GM19438 (cell line): ENCODE results near the gene PCGF3.
"Not testable (repeated sequence)": the region's sequence is repeated elsewhere in the genome, so short reads cannot be mapped to it uniquely, and the experiment has no call there.

Experiments used
- ATAC-seq: cut with Tn5 transposase; IDR thresholded peaks from one replicate; pipeline ENCODE4 v1.9.1; 2021; ENCODE audit warnings: low read depth; ENCODE audit not compliant: unreplicated experiment

Gene PCGF3

DNA sequence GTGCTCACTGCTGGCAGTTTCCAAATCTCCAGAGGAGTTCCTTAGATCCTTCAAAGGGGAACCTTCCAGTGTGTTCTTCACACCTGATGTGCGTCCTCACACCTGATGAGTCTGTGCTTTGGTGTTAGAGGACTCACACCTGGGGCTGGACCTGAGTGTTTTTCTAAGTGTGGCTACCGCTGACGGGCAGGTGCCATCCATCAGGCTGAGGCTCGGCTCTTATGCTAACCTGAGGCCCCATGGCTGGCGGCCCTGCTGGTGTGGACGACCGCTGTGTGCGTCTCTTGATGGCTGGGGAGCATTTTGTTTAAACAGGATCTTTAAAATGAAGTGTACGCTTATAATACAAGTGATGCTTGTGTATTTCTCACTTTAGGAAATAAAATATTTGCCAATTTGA is 28.4 kb downstream of the PCGF3 start:
- ATAC-seq = no peak

DNA sequence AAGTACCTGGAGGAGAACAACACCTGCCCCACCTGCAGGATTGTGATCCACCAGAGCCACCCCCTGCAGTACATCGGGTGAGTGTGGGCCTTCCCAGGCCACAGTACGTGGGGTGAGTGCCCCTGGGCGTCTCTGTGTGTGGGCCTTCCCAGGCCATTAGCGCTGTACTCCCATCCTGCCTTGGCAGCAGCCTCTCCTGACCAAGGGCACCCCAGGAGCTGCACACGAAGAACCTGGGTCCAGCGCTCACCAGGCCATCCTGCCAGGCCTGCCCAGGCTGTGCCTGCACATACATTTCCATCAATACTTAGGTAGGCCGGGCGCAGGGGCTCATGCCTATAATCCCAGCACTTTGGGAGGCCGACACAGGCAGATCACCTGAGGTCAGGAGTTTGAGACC is 29.3 kb downstream of the PCGF3 start:
- no peak for ATAC-seq

DNA sequence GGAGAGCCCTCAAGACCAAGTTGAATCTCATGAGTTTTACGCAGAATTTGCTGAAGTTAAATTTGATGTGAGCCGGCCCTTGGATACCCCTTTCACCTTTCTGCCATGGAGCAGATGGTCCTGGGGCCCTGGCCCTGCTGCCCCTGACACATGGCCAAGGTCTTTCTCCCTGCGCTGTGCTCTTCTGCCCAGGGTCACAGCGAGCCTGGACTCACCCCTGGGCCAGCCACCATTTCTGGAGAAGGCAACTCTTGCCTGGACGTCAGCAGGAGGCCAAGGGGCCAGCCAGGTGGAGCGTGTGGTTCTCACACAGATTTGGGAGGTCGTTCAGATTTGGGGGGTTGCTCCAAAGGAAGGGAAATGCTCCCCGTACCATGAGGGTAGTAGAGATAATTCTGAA is 30.0 kb downstream of the PCGF3 start:
- no peak for ATAC-seq

DNA sequence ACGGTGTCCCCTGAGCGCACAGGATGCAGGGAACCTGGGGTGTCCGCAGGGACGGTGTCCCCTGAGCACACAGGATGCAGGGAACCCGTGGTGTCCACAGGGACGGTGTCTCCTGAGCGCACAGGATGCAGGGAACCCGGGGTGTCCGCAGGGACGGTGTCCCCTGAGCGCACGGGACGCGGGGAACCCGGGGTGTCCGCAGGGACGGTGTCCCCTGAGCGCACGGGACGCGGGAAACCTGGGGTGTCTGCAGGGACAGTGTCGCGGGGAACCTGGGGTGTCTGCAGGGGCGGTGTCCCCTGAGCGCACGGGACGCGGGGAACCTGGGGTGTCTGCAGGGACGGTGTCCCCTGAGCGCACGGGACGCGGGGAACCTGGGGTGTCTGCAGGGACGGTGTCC is 30.9 kb downstream of the PCGF3 start:
- ATAC-seq = not testable (repeated sequence)

DNA sequence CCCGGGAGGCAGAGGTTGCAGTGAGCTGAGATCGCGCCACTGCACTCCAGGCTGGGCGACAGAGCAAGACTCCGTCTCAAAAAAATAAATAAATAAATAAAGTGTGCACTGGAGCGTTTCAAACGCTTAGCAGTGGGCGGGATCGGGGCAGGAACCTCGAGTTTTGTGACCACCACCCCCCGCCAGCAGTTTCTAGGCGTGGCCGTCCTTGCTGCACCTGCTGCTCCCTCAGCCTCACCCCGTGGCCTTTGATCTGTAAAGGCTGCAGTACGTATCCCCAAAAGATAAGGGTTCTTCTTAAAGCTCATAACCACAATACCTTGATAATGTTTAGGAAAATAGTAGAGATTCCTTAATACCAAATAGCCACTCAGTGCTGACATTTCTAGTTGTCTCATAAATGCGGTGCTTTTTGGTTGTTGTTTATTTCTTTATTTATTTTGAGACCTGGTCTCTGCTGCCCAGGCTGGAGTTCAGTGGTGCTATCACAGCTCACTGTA is 33.2 kb downstream of the PCGF3 start:
- no peak for ATAC-seq

DNA sequence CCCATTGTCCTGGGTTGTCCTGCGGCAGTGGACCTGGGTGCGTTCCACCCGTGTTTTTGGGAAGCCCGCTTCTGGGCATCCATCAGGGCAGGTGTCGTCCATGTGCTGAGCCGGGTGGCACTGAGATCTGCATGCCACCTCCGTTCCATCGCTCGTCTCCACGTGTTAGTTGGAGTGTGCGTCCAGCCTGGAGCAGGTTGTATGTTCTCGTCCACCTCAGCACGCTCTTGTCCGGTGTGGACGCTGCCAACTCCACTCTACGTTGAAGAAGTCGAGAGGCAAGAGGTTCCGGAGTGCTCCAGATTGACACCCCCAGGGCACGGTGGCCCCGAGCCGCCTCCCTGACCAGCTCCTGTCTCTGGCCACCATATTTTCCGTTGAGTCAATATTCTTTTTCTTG is 33.9 kb downstream of the PCGF3 start:
- ATAC-seq = no peak

DNA sequence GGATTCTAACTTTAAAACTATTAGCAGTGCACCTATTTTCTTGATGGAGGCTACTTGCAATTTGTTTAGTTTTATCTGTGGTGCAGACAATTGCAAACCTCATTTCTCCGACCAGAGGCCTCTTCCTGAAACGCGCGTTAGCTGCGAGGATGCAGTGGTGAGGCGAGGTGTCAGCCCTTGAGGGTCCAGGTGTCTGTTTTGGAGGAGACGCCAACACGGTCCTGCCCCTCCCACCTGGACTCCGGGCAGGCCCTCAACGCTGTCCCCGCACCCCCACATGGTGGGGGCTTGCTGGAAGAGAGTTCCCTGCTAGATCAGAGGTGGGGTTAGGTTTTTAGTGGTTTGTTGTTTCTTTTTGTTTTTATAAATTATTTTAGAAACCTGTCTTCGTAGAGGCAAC is 34.4 kb downstream of the PCGF3 start:
- no peak for ATAC-seq

DNA sequence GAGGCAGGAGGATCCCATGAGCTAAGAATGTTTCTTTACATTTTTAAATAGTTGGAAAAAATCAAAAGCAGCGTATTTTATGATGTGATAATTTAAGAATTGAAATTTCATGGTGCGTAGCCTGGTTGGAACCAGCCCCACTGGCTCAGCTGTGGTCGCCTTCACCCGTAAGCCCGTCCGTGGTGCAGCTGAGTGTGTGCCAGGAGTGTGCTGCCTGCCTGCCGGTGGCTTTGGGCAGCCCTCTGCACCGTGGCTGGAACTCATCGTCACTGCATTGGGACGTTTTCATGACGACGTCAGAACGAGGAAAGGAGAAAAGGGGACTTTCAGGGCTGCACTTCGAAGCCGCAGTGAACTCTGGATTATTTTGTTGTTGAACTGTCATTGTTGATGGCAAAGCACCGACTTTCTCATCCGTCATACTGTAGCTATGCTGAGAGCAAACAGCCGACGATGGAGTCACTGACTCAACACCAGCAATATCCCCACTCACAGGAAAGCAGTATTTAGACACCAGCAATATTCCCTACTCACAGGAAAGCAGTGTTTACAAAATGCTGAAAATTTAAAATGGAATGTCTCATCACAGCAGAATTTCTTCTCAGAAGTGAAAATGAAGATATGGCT is 35.1 kb downstream of the PCGF3 start:
- ATAC-seq = no peak

DNA sequence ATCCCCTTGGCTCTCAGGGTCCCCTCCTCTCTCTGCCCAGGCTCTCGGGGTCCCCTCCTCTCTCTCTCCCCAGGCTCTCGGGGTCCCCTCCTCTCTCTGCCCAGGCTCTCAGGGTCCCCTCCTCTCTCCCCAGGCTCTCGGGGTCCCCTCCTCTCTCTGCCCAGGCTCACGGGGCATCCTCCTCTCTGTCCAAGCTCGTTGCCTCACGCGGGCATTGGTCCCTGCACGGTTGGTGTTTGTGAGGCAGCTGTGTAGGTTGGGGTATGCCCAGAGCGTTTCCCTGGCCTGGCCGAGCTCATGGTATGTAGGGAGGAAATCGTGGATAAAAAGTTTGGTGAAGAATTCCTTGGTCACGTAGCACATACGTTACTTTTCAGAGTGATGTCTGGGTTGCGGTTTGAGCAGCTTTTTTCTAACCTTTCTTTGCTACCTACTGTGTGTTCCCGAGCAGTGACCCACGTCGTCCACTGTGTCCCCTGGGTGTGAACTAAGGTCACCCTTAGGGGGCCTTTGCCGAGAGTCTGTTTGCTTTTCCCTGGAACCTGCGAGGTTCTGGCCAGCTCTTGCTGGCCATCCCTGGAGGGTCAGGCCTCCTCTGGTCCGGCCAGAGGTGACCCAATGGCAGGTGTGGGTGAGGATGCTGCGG is 36.6 kb downstream of the PCGF3 start:
- no peak for ATAC-seq

DNA sequence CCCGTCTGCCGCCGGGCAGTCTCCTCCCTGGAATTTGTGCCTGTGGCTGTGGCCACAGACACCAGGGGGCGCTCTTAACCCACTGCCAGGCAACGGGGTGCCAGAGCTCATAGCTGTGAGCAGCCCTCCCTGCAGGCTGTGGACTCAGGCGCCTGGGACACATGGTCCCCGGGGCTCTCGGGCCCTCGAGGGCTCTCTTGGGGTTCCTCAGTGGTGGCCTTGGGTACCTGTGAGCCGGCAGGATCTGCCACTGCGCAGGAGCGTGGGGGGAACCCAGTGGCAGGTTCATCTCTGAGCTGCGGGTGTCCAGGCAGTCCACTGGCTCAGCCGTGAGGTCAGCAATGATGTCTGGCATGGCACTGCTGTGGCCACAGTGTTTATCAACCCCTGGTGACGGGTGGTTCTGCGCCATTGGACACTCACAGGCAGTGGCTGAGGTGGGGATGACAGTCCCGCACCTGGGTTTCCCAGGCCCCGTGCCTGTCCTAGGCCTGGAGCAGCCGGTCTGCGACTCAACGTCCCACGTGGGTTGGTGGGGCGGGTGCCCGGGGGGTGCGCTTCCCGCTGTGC is 37.2 kb downstream of the PCGF3 start:
- ATAC-seq = peak; percentile 64

DNA sequence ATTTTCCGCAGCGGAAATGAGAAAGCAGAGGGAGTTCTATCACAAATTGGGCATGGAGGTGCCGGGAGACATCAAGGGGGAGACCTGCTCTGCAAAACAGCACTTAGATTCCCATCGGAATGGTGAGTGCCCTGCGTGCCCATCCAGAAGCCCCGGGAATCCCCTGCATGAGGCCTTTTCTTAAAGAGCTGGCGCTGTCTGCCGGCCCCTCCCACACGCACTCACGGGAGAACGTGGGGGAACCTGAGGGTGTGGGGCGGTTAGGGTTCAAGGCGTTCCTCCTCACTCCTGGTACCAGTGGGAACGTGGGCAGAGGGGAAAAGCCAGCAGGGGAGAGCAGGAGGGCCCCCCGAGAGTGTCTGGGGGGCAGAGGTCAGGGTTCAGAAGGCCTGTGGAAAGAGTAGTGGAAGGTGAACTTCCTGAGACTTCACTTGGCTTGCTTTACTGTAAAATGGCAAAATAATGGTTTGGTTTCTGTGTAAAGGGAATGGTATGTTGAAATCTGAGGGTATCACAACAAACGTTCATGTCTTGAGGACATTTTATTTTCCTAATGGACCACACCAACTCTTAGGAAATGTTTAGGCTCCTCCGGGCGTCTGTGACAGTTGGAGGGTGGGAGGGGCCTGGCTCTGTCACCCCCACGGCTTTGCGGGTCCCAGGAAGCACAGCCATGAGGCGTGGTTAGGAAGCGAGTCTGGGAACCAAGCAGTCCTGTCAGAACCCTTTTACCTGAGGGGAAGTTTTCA is 38.0 kb downstream of the PCGF3 start:
- no peak for ATAC-seq

DNA sequence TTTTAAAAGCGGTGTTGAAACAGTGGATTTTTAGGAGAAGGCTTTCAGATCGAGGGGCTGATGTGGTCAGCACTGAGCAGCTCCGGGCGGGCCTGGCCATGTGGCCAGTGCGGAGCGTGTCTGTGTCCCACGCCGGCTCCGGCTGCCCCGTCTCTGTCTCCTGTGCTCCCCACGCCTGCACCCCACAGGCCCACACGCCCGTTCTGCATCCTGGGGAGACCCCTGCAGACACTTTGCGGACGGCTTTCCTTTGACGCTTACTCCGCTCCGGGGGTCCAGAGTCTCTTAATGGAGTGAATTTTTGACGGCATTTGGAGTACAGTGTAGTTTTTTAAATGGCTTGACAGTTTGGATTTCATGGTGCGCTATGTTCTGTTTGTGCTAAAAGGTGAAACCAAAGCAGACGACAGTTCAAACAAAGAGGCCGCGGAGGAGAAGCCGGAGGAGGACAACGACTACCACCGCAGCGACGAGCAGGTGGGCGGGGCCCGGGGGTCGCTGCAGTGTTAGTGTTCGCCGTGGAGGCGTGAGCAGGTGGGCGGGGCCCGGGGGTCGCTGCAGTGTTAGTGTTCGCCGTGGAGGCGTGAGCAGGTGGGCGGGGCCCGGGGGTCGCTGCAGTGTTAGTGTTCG is 38.7 kb downstream of the PCGF3 start:
- ATAC-seq = no peak

DNA sequence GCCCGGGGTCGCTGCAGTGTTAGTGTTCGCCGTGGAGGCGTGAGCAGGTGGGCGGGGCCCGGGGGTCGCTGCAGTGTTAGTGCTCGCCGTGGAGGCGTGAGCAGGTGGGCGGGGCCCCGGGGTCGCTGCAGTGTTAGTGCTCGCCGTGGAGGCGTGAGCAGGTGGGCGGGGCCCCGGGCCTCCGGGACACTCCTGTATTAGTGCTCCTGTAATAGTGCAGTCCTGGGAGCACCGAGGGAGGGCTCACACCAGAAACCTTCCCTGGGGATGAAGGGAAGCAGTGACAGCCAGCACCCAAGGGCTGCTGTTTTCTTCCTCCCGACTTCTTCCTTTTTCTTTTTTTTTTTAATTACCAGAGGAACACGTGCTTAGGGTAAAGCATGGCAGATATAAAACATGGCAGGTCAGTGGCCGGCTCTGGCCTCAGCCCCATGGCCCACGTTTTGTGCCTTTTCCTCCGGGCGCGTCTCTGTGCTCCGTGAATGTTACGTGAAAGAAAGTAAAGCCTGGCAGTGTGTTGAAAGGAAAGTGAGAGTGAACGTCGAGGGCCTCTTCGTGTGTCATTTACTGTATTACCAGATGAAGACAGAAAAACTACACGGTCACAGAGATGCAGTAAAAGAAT is 42.0 kb downstream of the PCGF3 start:
- no peak for ATAC-seq

DNA sequence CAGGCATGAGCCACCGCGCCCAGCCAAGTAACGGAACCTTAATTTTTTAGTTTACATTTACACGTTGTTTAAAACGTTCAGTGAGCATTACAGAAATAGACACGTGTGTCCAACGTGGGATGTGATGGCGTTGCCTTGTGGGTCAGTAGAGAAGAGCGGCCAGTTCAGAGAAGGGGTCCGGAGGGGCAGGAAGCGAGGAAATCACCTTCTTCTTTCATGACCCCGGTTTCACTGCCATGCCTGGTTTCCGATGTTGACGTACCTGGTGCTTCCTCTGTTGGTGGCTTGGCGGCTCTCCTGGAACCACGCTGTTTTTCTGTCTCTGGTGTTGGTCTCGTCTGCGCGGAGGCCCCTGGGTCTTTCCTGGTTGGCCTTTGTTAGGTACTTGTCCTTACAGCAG is 42.8 kb downstream of the PCGF3 start:
- no peak for ATAC-seq

DNA sequence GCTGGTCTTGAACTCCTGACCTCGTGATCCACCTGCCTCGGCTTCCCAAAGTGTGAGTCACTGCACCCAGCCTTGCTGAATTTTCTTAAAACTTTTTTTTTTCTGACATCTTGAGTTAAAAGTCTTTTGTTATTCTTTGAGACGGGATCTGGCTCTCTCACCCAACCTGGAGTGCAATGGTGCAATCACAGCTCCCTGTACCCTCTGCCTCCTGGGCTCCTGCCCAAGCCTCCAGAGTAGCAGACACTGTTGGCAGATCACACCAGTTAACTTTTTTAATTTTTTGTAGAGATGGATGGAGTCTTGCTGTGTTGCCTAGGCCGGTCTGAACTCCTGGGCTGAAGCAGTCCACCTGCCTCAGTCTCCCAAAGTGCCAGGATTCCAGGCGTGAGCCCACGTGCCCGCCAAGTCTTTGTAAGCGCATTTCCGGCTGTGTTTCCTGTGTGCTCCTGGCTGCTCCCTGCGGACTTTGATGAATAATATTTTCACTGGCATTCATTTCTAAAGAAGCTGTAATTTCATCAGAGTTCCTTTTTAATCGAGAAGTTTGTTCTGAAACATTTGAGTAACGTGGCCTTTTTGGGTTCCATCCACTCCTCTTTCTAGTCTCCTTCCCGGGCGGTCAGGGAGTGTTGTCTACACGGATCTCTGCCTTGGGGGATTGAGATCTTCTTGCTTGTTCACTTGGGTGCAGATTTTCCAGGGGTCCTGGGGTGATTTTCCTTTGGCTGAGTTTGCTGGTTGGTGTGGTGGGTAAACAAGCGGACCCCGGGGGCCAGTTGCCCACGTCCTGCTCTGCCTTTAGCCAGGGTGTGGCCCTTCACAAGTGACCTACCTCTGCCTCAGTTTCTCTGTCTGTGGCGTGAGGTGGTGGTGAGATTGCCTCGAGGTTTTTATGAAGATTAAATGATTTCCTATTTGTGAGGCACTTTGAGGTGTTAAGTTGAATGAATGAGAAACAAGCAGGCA is 44.4 kb downstream of the PCGF3 start:
- ATAC-seq = no peak

DNA sequence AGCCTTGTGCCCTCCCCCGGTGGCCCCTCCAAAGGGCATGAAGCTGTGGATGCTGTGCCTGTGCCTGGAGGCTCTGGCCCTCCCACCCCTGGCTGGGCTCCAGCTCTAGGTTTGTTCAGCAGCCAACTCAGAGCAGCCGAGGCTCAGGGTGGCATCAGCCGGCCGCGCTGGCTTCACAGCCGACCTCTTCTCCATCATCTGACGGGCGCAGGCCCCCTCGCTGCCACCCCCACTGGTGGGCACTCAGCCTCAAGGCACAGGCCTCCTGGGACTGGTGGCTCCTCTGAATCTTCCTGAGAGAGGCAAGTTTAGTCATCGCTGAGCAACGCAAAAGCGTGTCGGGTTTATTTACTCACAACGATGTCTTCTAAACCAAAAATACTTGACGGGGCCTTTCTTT is 46.0 kb downstream of the PCGF3 start:
- no peak for ATAC-seq

DNA sequence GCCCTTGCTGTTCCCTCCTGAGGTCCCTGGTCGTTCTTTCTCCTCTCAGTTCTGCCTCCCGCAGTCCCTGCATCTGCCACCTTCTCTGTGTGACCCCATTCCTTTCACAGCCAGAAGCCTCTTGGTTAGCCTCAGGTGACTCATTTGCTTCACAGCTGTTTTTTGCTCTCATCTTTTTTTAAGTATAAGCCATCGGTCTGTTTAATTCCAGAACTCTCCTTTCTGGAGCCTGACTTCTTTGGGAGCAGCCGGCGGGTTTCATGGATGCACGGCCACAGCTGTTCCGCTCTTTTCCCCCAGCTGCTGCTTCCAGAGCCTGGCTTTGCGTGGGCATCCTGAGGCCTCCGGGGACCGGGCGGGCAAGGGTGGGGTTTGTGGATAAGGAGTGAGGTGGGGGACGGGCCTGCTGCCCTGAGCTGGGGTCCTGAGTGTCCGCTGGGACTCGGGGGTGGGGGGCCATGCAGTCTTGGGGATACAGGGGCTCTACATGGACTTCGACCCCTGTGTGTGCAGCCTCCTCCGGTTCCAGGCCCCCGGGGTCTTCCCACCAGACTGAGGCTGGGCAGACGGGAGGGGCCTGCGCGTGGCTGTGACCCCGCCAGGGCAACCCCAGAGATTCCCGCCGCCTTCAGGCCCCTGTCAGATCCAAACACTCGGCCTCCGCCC is 46.7 kb downstream of the PCGF3 start:
- no peak for ATAC-seq

DNA sequence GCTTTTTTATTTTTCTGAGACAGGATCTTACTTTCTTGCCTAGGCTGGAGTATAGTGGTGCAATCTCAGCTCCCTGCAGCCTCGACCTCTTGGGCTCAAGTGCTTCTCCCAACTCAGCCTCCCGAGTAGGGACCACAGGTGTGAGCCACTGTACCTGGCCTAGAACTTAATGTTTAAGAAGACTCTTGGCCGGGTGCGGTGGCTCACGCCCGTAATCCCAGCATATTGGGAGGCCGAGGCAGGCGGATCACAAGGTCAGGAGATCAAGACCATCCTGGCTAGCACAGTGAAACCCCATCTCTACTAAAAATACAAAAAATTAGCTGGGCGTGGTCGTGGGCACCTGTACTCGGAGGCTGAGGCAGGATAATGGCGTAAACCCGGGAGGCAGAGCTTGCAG is 47.6 kb downstream of the PCGF3 start:
- not testable (repeated sequence) for ATAC-seq
